ENCODE measurements around the gene ARPC4. TPM values are rescaled to one million over a fixed set of nuclear protein-coding genes. Genes with fewer than 3 reads are reported as not detected.

ARPC4 gene
- total and polyA plus RNA-seq, 2 of the 13 experiments (the other 11 are each of a cell fraction or from before 2014, with no cell fraction given), result 30.1 to 83.6 TPM

GRCh38 chr3:9843715-9844438 is 51.0 kb downstream of the ARPC4 start, which contains the start of gene RPUSD3 (continued):
- TF ChIP-seq, protein P1, sequence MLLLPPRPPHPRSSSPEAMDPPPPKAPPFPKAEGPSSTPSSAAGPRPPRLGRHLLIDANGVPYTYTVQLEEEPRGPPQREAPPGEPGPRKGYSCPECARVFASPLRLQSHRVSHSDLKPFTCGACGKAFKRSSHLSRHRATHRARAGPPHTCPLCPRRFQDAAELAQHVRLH (CRISPR knock-in tag; IDR thresholded peaks at IDR 0.05; ENCODE audit: borderline replicate concordance, low read depth), result no peak
- TF ChIP-seq NFKBIZ (CRISPR knock-in tag; IDR thresholded peaks at IDR 0.05) (no peak), ZNF839 (CRISPR knock-in tag; IDR thresholded peaks at IDR 0.05; ENCODE audit: borderline replicate concordance) (no peak), RFXAP (CRISPR knock-in tag; IDR thresholded peaks at IDR 0.05; ENCODE audit: borderline replicate concordance) (peak; percentile 48; the same call in 1 of the 2 replicates)

DNA sequence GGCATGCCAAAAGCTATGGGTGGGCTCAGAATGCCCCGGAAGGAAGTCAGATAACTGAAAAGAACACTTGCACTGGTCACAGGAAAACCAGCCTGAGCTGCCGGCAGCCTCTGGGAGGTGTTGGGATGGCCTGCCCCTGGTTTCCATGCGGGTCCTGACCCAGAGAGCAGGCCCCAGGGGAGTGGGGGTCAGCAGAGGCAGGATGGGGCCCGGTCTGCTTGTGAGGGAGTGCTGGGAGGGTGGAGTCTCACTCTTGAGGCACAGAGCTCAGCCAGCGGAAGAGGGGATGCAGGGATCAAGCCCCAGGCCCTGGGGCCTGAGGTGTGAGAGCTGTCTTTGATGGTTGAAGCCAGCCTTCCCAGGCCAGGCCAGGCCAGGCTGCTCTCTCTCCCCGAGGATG is 53.3 kb downstream of the ARPC4 start:
- peaks cover 3 to 14% of the 10 kb centered on the region in 2 experiments; a peak in 3 of 5 replicates for H3K36me3 ChIP-seq (replicated peaks in 1 of 2; ENCODE audit: control insufficient read depth in 1 of 2, insufficient read depth in 2 of 2, low read length in 2 of 2)
- POLR2A ChIA-PET, result interaction anchor here (1.1 to 1.7 kb wide), 3 partner anchors 18 to 87 kb away, joined by 3 to 4 read pairs (median 3); partner anchors contain the start of gene CRELD1
- H3K4me2 ChIP-seq (ENCODE audit: low read depth, low read length), result no peak overlapping the region
- no peak for FAIRE-seq
- H3K79me2 ChIP-seq (ENCODE audit: insufficient read depth, low read length), result no peaks in the 10 kb centered on the region
- H3K27ac ChIP-seq (ENCODE audit: extremely low read length, insufficient read depth, low read length), result no peak overlapping the region
- H3K4me1 ChIP-seq (ENCODE audit: insufficient read depth, low read length), result peaks cover 25% of the 10 kb centered on the region
- no peaks in the 10 kb centered on the region for H4K20me1 ChIP-seq (ENCODE audit: insufficient read depth, low read length)
- 100% methylated on average over 1 of the region's 6 CpGs for WGBS (ENCODE audit: low lambda C conversion rate)
- in situ Hi-C loops (cut with HindIII; ENCODE audit: extremely low pct_ligation_motif_present, low pct_unique_long_range_greater_than_20kb) (no loop called here), intact Hi-C loops (cut with micrococcal nuclease; ENCODE audit: unreplicated experiment) (no loop called here)
- H3K27me3 ChIP-seq (ENCODE audit: control insufficient read depth in 1 of 2, insufficient read depth in 2 of 2, low read length in 2 of 2), result no peaks in the 10 kb centered on the region; a peak in 1 of 5 replicates
- no peak overlapping the region for H3K9ac ChIP-seq (ENCODE audit: insufficient read depth, low read depth, low read length)
- BruUV-seq (replicated peaks), result no TSS peak
- CTCF ChIA-PET (ENCODE audit: low intra/inter-chr PET ratio, low total read pairs), result no interaction called here
- no peak overlapping the region for H3K4me3 ChIP-seq (replicated peaks in 1 of 3; ENCODE audit: insufficient read depth in 1 of 3, low read depth in 2 of 3, low read length in 3 of 3)
- no peak for ATAC-seq
- no peaks in the 10 kb centered on the region for H3K9me3 ChIP-seq (ENCODE audit: low read length)
- no peak for DNase-seq (ENCODE audit: low spot score)
- TF ChIP-seq ZNF572 (CRISPR knock-in tag; IDR thresholded peaks at IDR 0.05) (no peak), ZNF687 (CRISPR knock-in tag; IDR thresholded peaks at IDR 0.05) (0 out of 2 replicates have a peak, but pooled peaks have one; percentile 9), JUNB (CRISPR knock-in tag; IDR thresholded peaks at IDR 0.05; ENCODE audit: borderline replicate concordance) (no peak)
- no peak overlapping the region for H2AFZ ChIP-seq (ENCODE audit: low read length)

All from HepG2 (cell line).